K562 (cell line): Measurements from ENCODE around the gene MTA1. TPM values are rescaled to one million over a fixed set of nuclear protein-coding genes. Genes with fewer than 3 reads are reported as not detected.

Experiments used
- ATAC-seq: fragments of 200-7000 bp; cut with Tn5 transposase; 3 replicates; pipeline ENCODE4 v1.9.1; 2020; ENCODE audit warnings: moderate library complexity
- BruUV-seq: library from RNA; stranded (reverse); fragments of 400-500 nt; replicated peaks from 2 replicates; lab custom pipeline; 2021; lab: Mats Ljungman, UMichigan
- CTCF ChIA-PET: fragments of 300-600 bp; formaldehyde crosslinking; extraction: SDS; loops from one replicate; lab custom pipeline; 2021; ENCODE audit warnings: low intra/inter-chr PET ratio; lab: Yijun Ruan, JAX
- POLR2A ChIA-PET: fragments of 300-600, 350-650 bp; sonication (Branson Sonifier 250); formaldehyde crosslinking; extraction: SDS; loops from one replicate; lab custom pipeline; 2021; ENCODE audit warnings: antibody characterized with exemption, inconsistent platforms; lab: Yijun Ruan, JAX
- DNase-seq, 4 experiments: peaks; one replicate each; pipeline versions ENCODE4 v3.0.0 to v3.0.0-alpha.2; 2011 to 2018; ENCODE audit warnings: low spot score in 3 of 4, mixed read lengths in 3 of 4; ENCODE audit errors: extremely low read depth in 1 of 4
- FAIRE-seq: peaks from 2 replicates; lab custom pipeline; 2011; peaks lifted over from hg19 to GRCh38; lab: Jason Lieb, UNC
- H2AFZ ChIP-seq: 2 replicates; pipeline ENCODE4 v1.6.0; 2011; ENCODE audit warnings: low read depth, low read length, control low read depth, inconsistent platforms
- H3K27ac ChIP-seq: fragments of 200-600 bp; 3 replicates; pipeline ENCODE4 v1.8.0; 2011; ENCODE audit warnings: low read depth, mild to moderate bottlenecking, control low read depth, inconsistent platforms, low read length, moderate library complexity, mixed read lengths; ENCODE audit errors: extremely low read depth
- H3K27me3 ChIP-seq, 2 experiments: fragments of 300-600 bp in 1 of 2; 2 replicates in 1 of 2; 3 replicates in 1 of 2; pipeline versions ENCODE4 v1.6.0 to v1.8.0; 2011; ENCODE audit warnings: inconsistent platforms in 2 of 2, low read length in 2 of 2, mild to moderate bottlenecking in 1 of 2, mixed read lengths in 1 of 2, moderate library complexity in 1 of 2; ENCODE audit not compliant: control insufficient read depth in 2 of 2, insufficient read depth in 2 of 2
- H3K36me3 ChIP-seq: fragments of 300-600 bp; 3 replicates; pipeline ENCODE4 v1.8.0; 2011; ENCODE audit warnings: mild to moderate bottlenecking, low read length, inconsistent platforms; ENCODE audit not compliant: control insufficient read depth, insufficient read depth
- H3K4me1 ChIP-seq, 2 experiments: fragments of 200-600 bp in 1 of 2; replicated peaks in 1 of 2; 2 replicates in 1 of 2; 3 replicates in 1 of 2; pipeline versions ENCODE4 v1.5.1 to v1.8.0; 2011; ENCODE audit warnings: inconsistent platforms in 2 of 2, low read length in 2 of 2, mild to moderate bottlenecking in 1 of 2, mixed read lengths in 1 of 2, moderate library complexity in 1 of 2; ENCODE audit not compliant: control insufficient read depth in 2 of 2, insufficient read depth in 2 of 2
- H3K4me2 ChIP-seq: 2 replicates; pipeline ENCODE4 v1.6.1; 2011; ENCODE audit warnings: low read length, control low read depth, inconsistent platforms, mixed read lengths; ENCODE audit not compliant: insufficient read depth
- H3K4me3 ChIP-seq: fragments of 200-600 bp; sonication (generic), shearing (Covaris generic); 2 replicates; pipeline ENCODE4 v1.5.1; 2016; ENCODE audit warnings: control low read depth, inconsistent platforms
- H3K79me2 ChIP-seq: fragments of 200-600 bp; 3 replicates; pipeline ENCODE4 v1.8.0; 2011; ENCODE audit warnings: low read length, inconsistent platforms; ENCODE audit not compliant: control insufficient read depth, insufficient read depth
- H3K9ac ChIP-seq, 2 experiments: 2 replicates each; pipeline versions ENCODE4 v1.6.0 to v1.6.1; 2011; ENCODE audit warnings: low read depth in 2 of 2, low read length in 2 of 2, control low read depth in 1 of 2, inconsistent platforms in 1 of 2, mild to moderate bottlenecking in 1 of 2, mixed read lengths in 1 of 2; ENCODE audit not compliant: insufficient read depth in 1 of 2
- H3K9me1 ChIP-seq: one replicate; pipeline ENCODE4 v1.6.0; 2011; ENCODE audit warnings: inconsistent platforms, mild to moderate bottlenecking, low read length, moderate library complexity; ENCODE audit not compliant: control insufficient read depth, insufficient read depth
- H3K9me3 ChIP-seq: replicated peaks from 2 replicates; pipeline ENCODE4 v1.5.1; 2011; ENCODE audit warnings: low read depth, low read length, inconsistent platforms; ENCODE audit not compliant: control insufficient read depth, insufficient read depth
- H4K20me1 ChIP-seq: replicated peaks from 2 replicates; pipeline ENCODE4 v1.6.1; 2011; ENCODE audit warnings: low read length, inconsistent platforms, mixed read lengths; ENCODE audit not compliant: control insufficient read depth, insufficient read depth
- POLR2G ChIP-seq: fragments of 200-400 bp; formaldehyde crosslinking; IDR thresholded peaks from 2 replicates; pipeline ENCODE4 v1.6.1; 2017; ENCODE audit warnings: low read depth, mild to moderate bottlenecking, antibody characterized with exemption, low read length, moderate library complexity
- RBM22 ChIP-seq: fragments of 200-400 bp; formaldehyde crosslinking; IDR thresholded peaks from 2 replicates; pipeline ENCODE4 v1.6.1; 2018; ENCODE audit warnings: low read length, low read depth; ENCODE audit not compliant: poor library complexity, severe bottlenecking
- USF1 ChIP-seq: sonication (generic); formaldehyde crosslinking; IDR thresholded peaks from 2 replicates; pipeline ENCODE4 v1.9.0; 2022; ENCODE audit warnings: mild to moderate bottlenecking, missing genetic modification reagents
- ZNF232 ChIP-seq: sonication (generic); formaldehyde crosslinking; IDR thresholded peaks from 2 replicates; pipeline ENCODE4 v1.8.0; 2022; ENCODE audit warnings: mild to moderate bottlenecking, missing genetic modification reagents
- WGBS: fragments of 100-300 bp; shearing (Covaris generic); methylation state at CpG from one replicate; pipeline ENCODE4 v1.1.6; 2016; ENCODE audit warnings: low coverage, mixed read lengths; ENCODE audit not compliant: insufficient coverage; ENCODE audit errors: missing lambda C conversion rate; 5-methylcytosine and 5-hydroxymethylcytosine counted together
- in situ Hi-C: fragments of 300-500 bp; cut with MboI; formaldehyde crosslinking; loops from 4 replicates; pipeline ENCODE4 v1.15.0; 2018; ENCODE audit warnings: inconsistent platforms, mixed read lengths
- intact Hi-C: fragments of 100-400 bp; cut with micrococcal nuclease; formaldehyde crosslinking; loops from 2 replicates; pipeline ENCODE4 v1.14.2; 2022
- polyA plus RNA-seq, 8 experiments: library from polyadenylated mRNA; depleted of rRNA in 4 of 8; stranded (reverse) in 5 of 8; unstranded in 3 of 8; fragments of >200 nt; fragmentation: Nextera tagmentation in 2 of 8; fragmentation: Illumina TruSeq in 1 of 8; extraction: Ambion mirVana in 2 of 8; extraction: Trizol in 1 of 8; gene quantifications; 2 replicates each; pipeline versions ENCODE4 v1.2.1 to v1.2.3, GENCODE V29; 2011 to 2014; ENCODE audit warnings: inconsistent platforms in 1 of 8, missing spikeins in 1 of 8
- total RNA-seq, 7 experiments: library from RNA; depleted of rRNA in 6 of 7; stranded (reverse); fragments of >200 nt in 6 of 7; fragmentation: Illumina TruSeq in 2 of 7; extraction: Trizol in 2 of 7; gene quantifications; 2 replicates each; pipeline versions ENCODE4 v1.2.1 to v1.2.3, GENCODE V29; 2011 to 2021; ENCODE audit warnings: low replicate concordance in 1 of 7

The MTA1 gene
- total and polyA plus RNA-seq, 9 of the 15 experiments (the other 6 are each of a cell fraction or from before 2014, with no cell fraction given), result 0.13 to 118 (median 32.3) TPM

DNA sequence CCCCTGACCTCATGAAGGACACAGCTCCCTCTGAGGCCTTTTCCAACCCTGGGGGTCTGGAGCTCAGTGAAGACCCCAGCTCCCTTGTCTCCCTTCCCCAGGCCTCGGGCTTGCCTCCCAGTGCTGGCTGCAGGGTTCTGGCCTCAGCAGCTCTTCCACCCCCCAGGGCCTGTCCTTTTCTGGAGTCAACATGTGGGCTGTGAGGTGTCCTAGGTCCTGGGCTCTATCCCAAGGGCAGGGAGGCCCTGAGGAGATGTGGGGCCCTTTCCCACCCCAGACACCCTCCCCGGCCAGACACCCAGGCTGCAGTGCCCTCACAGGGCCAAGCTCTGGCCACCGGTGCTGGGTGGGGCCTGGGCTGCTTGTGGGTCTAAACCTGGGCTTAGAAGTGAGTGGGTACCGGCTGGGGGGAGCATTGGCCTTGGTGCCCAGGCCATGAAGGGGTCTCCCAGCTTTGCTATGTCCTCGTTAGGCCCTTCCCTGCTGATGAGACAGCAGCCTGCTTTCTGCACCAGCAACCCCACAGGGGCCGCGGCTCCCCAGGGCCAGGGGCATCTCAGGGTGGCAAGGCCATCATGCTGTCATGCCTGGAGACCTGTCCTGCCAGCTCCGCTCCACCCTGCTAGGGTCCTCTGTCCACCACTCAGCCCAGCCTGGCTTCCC is 52.3 kb downstream of the MTA1 start:
- Histone ChIP-seq H3K79me2 (no peaks in the 10 kb centered on the region), H2AFZ (no peak overlapping the region), H3K4me2 (no peak overlapping the region), H3K36me3 (peaks cover 26% of the 10 kb centered on the region; the same call in 1 of the 3 replicates), H4K20me1 (no peaks in the 10 kb centered on the region; the same call in 1 of the 2 replicates), H3K9me3 (no peaks in the 10 kb centered on the region), H3K27me3 (peaks cover 0 to 7% of the 10 kb centered on the region in 2 experiments; a peak in 1 of 5 replicates), H3K9ac (peak overlapping the region in 1 of 2 experiments; percentile 26; a peak in 1 of 4 replicates), H3K9me1 (no peaks in the 10 kb centered on the region), H3K4me3 (no peak overlapping the region), H3K27ac (no peak overlapping the region), H3K4me1 (peaks cover 0 to 79% of the 10 kb centered on the region in 2 experiments; a peak in 2 of 5 replicates)
- CTCF ChIA-PET, result interaction anchor here (1.1 kb wide), 1 partner anchor 17 kb away, joined by 4 read pairs; no protein-coding TSS in a partner anchor
- ATAC-seq (no peak), FAIRE-seq (no peak), DNase-seq (no peak)
- POLR2A ChIA-PET, result interaction anchor here (1.6 to 1.9 kb wide), 2 partner anchors 9 to 15 kb away, joined by 5 to 8 read pairs; no protein-coding TSS in a partner anchor
- in situ Hi-C loops (no loop called here), intact Hi-C loops (loop anchor here (10.0 kb wide), 1 partner anchor 53 kb away; the partner anchor contains the start of gene TMEM121)
- no TSS peak for BruUV-seq
- TF ChIP-seq RBM22, result peak; percentile 32
- no peak for TF ChIP-seq ZNF232 (CRISPR knock-in tag)
- no peak for TF ChIP-seq USF1 (CRISPR knock-in tag)
- peak; percentile 56; the same call in 1 of the 2 replicates for TF ChIP-seq POLR2G
- WGBS, result 80% methylated on average over 4 of the region's 8 CpGs
